Fibroblast of villous mesenchyme (primary cell): ENCODE measurements around the gene KCNQ1. TPM values are rescaled to one million over a fixed set of nuclear protein-coding genes. Genes with fewer than 3 reads are reported as not detected.

Experiments
- DNase-seq: peaks from one replicate; pipeline ENCODE4 v3.0.0-alpha.2; 2010; ENCODE audit warnings: low read depth
- H3K4me3 ChIP-seq: 2 replicates; pipeline ENCODE4 v1.5.1; 2011; ENCODE audit warnings: low read depth, mild to moderate bottlenecking, low read length
- total RNA-seq: library from RNA; depleted of rRNA; stranded (reverse); fragments of >200 nt; gene quantifications from 2 replicates; pipeline ENCODE4 v1.2.3, GENCODE V29; 2012
- TF ChIP-seq, protein P1 (sequence below): IDR thresholded peaks from 2 replicates; pipeline ENCODE4 v1.5.1; 2012; ENCODE audit warnings: low read depth, mild to moderate bottlenecking, low read length; ENCODE audit not compliant: insufficient read depth

Gene KCNQ1
- total RNA-seq, 1 donor = not detected

DNA sequence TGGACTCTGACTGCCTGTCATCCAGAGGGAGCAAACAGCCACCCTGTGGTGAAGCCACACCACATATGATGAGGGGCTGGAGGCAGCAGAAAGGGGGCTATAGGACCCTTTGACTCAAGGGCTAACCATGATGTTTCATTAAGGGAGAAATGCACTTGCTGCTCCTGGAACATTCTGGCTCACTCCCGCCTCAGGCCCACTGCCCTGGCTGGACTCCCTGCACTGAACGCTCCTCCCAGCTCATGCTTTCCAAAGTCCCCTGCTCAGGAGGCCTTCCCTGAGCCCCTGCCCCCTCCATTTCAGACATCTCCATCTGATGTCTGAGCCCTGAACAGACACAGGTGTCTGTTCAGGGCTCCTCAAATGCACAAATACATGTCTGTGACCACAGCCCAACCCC is 371.7 kb downstream of the KCNQ1 start:
- H3K4me3 ChIP-seq = no peak overlapping the region
- DNase-seq = no peak
- TF ChIP-seq, protein P1, sequence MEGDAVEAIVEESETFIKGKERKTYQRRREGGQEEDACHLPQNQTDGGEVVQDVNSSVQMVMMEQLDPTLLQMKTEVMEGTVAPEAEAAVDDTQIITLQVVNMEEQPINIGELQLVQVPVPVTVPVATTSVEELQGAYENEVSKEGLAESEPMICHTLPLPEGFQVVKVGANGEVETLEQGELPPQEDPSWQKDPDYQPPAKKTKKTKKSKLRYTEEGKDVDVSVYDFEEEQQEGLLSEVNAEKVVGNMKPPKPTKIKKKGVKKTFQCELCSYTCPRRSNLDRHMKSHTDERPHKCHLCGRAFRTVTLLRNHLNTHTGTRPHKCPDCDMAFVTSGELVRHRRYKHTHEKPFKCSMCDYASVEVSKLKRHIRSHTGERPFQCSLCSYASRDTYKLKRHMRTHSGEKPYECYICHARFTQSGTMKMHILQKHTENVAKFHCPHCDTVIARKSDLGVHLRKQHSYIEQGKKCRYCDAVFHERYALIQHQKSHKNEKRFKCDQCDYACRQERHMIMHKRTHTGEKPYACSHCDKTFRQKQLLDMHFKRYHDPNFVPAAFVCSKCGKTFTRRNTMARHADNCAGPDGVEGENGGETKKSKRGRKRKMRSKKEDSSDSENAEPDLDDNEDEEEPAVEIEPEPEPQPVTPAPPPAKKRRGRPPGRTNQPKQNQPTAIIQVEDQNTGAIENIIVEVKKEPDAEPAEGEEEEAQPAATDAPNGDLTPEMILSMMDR = no peak

DNA sequence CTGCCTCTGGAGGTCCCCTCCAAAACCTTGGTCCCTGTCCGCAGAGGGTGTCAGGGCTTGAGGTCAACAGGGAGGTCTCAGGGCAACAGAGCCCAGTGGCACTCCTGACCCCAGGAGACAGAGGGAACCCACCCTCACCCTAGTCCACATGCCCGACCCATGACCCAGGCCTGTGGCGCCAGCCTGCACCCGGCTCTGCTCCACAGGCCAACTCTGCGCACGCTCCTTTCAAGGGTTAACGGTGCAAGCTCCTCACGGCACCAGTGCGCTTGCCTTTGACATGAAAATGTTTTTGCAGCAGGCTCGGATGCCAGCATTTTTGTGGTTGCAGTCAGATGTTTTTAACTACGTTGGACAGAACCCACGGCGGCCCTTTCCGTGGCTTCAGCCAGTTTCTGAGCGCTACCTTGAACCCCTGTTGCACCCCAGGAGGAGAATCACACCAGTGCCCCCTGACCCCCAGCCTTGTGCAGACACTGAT is 372.2 kb downstream of the KCNQ1 start:
- DNase-seq = peak; percentile 83
- H3K4me3 ChIP-seq = no peak overlapping the region
- TF ChIP-seq, protein P1 = no peak

DNA sequence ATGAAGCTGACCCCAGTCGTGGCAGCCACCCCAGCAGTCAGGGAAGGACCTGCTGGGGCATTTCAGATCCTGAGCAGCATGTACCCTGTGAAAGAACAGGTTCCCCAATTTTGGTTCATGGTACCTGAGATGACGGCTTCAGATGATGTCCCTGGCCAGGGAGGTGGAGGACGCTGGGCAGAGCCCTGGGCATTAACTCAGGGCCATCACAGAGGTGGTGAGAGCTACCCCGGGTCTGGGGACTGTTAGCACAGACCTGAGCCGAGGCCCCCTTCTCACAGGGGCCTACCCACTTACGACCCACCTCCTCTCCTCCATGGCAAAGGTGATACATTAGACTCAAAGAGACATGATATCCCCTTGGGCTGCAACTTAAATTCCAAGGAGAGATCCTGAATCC is 372.6 kb downstream of the KCNQ1 start:
- DNase-seq = no peak
- no peak overlapping the region for H3K4me3 ChIP-seq
- TF ChIP-seq, protein P1 = no peak

DNA sequence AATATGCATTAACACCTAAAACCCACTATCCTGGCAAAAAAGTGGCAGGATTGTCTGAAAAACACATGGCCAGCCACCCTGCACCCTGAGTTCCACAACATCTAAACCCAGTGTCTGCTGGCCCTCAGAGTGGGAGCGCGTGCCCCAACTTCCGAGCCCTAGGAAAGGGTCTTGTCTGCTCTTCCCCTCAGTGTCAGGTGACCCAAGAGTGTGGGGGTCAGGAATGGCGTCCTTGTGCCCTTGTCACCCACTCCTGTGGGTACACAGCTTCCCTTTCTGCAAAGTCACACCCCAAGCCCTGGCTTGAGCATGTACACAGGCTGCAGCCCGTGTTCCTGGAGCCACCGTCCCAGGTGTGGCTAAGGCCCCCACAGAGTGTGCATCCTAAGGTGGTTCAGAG is 373.2 kb downstream of the KCNQ1 start:
- no peak overlapping the region for H3K4me3 ChIP-seq
- no peak for DNase-seq
- TF ChIP-seq, protein P1 = no peak

DNA sequence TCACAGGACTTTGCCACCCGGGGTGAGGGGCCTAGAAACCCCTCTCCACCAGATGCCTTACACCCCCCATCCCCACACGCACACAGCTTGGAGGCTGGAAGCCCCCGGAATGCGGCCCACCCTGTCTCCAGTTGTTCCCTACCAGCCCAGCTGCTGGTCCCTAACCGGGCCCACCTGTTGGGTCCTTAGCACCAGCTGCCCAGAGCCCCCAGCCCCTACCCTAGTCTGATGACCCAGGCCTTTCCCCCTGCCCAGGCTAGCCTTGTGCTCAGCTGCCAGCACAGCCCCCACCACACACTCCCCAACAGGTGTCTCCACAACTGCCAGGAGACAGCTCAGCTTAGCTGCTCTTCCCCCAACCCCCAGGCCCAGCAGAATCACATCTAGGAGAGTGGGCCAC is 373.7 kb downstream of the KCNQ1 start:
- DNase-seq = no peak
- H3K4me3 ChIP-seq = no peak overlapping the region
- TF ChIP-seq, protein P1 = no peak

DNA sequence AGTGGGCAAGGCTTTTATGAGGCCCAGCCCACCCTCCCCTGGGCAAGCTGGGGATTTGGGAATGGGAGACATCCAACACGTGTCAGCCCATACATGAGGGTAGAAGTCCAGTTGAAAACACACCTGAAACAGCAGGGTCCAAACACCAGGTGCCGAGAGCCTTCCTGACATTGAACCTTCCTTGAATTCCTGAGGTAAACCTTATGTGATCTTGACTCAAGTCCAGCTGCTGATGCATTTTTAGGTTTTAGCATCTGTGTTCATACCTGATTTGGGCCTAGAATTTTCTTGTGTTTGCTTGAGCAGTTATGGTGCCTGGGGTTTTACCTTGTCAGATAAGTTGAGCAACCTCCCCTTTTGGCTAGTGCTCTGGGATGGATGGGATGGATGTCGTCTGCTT is 374.5 kb downstream of the KCNQ1 start:
- no peak for DNase-seq
- TF ChIP-seq, protein P1 = no peak
- no peak overlapping the region for H3K4me3 ChIP-seq

DNA sequence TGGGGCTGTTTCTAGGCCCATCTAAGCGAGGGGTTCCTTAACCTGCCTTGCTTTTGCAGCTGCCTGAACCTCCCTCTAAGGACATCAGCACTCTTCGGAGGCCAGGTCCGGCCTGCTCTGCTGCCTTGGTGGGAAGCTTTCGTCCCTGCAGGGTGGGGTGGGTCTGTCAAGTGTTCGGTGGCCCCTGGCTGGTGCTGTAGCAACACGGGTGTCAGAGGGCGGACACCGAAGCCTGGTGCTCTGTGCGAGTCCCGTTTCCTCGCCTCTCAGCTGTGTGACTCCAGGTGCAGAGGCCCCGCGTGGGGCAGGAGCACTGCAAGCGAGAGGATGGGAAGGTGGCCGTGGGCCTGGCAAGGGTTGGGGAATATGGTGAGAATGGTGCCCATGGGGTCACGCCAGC is 376.2 kb downstream of the KCNQ1 start:
- no peak overlapping the region for H3K4me3 ChIP-seq
- no peak for DNase-seq
- TF ChIP-seq, protein P1 = no peak
